ENCODE results near the gene KCNA3. TPM values are rescaled to one million over a fixed set of nuclear protein-coding genes. Genes with fewer than 3 reads are reported as not detected.

Gene KCNA3
- total RNA-seq, 1 experiment from 2014 or later = not detected

GRCh38 chr1:110639724-110640386 lies 34.9 kb downstream of the KCNA3 start:
- DNase-seq (ENCODE audit: low read depth) = peak; percentile 68

- no peak for DNase-seq (ENCODE audit: low read depth)
Observed at GRCh38 chr1:110638556-110638955, 36.2 kb downstream of the KCNA3 start.

DNA sequence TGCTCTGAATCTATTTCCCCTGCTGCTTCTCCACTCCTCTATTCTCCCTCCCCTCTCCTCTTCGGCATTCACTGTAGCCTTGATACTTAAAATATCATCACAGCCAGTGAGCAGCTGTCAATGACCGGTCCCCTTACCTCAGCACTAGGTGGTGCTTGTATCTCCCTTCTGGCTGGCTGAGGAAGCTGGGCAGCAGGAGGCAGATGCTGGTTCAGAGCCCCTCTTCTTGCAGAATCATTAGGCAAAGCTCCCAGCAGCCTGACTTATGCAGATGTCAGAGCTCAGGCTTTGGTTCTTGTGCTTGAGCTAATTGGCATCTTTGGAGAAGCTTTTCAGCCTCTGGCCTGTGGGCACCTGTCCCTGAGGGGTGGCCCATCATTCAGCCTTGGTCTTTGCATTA lies 36.7 kb downstream of the KCNA3 start:
- DNase-seq (ENCODE audit: low read depth) = no peak

DNA sequence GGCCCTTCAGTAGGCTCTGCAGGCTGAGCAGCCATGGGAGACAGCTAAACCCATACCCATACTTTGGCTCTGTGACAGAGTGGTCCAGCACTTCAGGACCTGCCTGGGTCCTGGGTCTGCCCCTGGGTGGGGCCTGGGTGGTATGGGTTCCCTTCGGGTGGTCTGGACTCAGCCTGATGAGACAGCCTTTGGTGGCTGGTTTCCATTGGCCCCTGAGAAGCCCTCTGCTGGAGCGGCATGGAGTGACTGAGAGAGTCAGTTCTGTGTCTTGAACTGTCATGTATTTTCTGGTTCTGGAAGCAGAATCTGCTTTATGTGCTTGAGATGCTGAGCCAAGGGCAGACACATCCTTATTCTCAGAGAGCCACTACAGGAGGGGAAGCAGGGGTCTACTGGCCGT lies 37.3 kb downstream of the KCNA3 start:
- DNase-seq (ENCODE audit: low read depth) = no peak

DNA sequence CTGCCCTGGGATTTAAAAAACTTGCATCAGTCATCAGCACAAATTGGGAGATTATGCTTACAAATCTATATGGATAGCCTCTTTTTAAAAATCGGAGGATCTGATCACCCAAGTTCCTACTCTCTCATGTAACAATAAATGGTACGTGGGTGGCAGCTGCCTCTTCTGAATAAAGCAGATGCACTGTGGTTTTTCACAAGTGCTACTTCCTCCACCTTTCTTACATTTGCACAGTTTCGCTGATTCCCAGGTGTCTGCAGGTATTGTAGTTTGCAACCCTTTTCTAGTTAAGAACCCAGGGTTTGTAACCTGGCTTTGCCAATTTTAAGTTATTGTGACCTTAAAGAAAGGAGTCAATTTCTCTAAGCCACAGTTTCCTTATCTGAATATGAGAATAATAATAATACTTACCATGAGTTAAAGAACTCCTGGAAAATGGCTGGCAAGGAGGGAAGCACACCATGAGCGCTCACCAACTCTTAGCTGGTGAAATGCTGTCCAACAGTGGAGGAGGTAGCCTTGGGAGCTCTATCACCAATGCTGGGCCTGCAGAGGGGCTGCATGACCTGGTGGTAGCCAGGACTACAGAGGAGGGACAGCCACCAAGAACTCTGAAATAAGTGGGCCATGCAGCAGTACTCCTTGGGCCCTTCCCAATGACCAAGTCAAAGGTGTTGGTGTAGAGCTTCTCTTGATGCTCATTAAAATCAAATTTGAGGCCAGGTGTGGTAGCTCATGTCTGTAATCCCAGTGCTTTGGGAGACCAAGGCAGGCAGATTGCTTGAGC lies 38.4 kb downstream of the KCNA3 start:
- DNase-seq (ENCODE audit: low read depth) = no peak

GRCh38 chr1:110635434-110635833 lies 39.3 kb downstream of the KCNA3 start:
- DNase-seq (ENCODE audit: low read depth) = no peak

DNA sequence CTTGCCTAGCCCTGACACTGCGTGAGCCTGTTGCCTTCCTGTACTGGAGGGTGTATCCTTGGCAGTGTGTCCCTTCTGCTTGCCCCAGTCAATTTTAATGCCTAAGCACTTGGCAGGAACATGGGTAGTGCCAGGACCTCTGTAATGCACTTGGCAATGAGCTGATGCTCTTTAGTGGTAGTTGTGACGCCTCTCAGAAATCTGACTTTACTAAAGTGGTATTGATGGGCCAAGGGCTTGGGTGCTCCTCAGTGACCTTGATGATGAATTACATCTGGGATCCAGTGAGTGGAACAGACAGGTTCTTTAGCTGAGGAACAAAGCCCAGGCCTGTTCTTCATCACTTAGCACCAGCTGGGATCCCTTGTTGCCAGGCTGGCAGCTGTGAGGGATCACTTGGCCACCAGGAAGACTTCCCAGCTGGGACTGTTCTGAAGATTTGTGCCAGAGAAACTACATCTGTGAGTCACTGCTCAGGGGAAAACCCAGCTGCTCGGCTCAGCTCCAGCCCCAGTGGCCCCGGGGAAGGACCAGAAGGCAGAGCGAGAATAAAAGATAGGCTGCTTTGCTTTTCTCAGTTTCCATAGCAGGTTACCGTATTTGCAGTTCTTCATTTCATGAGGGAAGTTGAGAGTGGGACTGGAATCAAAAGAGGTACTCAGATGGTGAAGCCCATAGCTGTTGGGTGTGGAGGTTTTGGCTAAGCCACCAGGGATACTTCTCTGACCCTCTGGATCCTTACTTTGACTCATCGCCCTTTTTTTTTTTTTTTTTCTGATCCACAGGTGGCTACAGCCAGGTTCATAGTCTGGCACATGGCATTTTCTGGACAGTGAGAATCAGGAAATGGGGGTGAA lies 40.1 kb downstream of the KCNA3 start:
- DNase-seq (ENCODE audit: low read depth) = peak; percentile 76

GRCh38 chr1:110634086-110634454 lies 40.7 kb downstream of the KCNA3 start:
- DNase-seq (ENCODE audit: low read depth) = no peak

DNA sequence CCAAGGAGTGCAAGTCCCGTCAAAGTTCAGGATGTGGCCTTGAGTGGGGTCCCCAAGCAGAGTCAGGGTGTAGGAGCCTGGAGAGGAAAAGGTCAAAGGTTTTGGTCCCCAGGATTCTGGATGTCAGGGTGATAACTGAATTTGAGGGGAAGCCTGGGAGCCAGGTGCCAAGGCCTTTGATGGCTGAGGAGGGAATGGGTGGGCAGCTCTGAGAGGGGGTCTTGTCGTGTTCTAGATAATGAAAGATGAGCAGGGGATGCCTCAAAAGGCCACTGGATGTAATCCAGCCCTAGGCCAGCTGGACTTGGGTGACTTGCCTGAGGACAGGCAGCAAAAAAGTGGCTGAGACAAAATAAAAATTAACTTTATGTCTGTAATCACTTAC lies 41.1 kb downstream of the KCNA3 start:
- no peak for DNase-seq (ENCODE audit: low read depth)

- DNase-seq (ENCODE audit: low read depth) = no peak
Observed at GRCh38 chr1:110631836-110632620, 42.7 kb downstream of the KCNA3 start.

DNA sequence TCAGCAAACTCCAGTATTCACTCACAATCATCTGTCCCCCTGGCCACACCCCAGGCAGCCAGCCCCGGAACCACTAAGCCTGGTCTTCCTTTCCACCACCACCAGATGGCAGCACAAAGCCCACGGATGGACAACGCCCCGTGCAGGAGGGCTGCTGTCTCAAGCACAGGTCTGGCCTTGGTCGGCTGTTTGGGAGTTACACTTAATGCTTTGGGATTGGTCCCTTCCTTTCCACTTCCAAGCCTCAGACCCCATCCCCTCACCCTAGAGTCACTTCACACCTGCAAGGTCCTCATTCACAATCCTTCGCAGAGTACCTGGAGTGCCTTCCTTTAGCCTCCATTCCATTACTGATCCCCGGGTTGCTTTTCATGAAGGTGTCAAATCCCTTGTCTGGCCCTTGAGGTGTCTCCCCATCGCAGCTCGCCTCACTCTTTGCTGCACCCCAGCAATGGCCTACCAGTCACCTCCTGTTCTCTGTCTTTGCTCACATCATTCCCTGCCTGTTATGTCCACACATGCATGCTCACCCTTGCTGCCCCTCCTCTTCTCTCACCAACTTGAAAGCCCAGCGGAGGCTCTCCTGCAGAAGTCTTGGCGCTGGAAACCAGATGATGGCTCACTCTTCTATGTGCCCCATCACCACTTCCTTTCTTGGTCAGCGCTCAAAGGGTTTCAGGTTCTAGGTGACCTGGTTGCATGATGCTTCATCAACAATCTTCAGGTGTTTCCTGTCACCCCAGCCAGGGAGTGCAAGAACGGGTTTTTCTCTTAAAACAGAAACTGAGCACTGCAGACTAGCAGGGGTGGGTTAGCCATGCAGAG lies 43.7 kb downstream of the KCNA3 start:
- DNase-seq (ENCODE audit: low read depth) = peak; percentile 58

GRCh38 chr1:110628323-110629105 lies 46.2 kb downstream of the KCNA3 start:
- DNase-seq (ENCODE audit: low read depth) = no peak

DNA sequence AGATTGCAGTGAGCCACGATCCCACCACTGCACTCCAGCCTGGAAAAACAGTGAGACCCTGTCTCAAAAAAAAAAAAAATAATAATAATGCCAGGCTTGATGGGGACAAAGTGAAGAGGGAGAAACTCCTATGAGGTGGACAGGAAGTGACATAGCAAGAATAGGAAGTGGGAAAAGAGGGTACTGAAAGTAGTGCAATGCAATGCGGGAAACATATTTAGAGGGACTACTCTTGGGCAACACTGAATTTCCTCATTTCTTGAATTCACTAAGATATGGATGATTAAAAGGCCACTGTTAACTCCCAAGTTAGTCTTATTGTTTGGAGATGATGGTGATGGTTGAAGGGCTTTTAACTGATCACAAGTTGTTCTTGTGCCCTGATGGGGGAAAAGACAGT lies 47.0 kb downstream of the KCNA3 start:
- no peak for DNase-seq (ENCODE audit: low read depth)

DNA sequence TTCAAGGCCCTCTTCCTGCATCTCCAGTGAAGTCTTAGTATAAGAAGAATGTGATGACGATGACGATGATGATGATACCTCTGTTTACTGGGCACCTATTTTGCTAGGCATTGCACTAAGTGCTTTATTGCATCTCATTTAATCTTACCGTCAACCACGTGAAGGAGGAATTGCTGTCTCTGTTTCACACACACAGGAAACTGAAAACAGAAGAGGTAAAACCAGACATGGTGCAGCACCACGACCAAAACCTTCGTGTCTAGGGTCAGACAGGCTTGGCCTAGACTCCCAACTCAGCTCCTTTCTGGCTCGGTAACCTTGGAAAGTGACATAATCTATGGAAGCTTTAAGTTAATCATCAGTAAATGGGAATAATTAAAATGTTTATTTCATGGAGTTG lies 47.9 kb downstream of the KCNA3 start:
- no peak for DNase-seq (ENCODE audit: low read depth)

Other genes starting within 250 kb of the KCNA3 start
- not detected in 2 replicates for gene PROK1, start 223.8 kb downstream of the KCNA3 start, total RNA-seq (2014; rRNA removed; shearing (Covaris generic))
- gene KCNA10, start 155.8 kb downstream of the KCNA3 start, total RNA-seq (2014; rRNA removed; shearing (Covaris generic)) = not detected in 2 replicates
- not detected in 2 replicates for gene KCNA2, start 68.6 kb downstream of the KCNA3 start, total RNA-seq (2014; rRNA removed; shearing (Covaris generic))
- gene CD53, start 198.2 kb upstream of the KCNA3 start, total RNA-seq (2014; rRNA removed; shearing (Covaris generic)) = 0.32 TPM in 1 of 2 replicates, not detected in the other

All from HT1080 (cell line).